ENCODE results near the gene PFKFB3. TPM values are rescaled to one million over a fixed set of nuclear protein-coding genes. Genes with fewer than 3 reads are reported as not detected.

PFKFB3 gene
- total and polyA plus RNA-seq, 9 of the 15 experiments (the other 6 are each of a cell fraction or from before 2014, with no cell fraction given): 0.46 to 21.6 (median 7.8) TPM

DNA sequence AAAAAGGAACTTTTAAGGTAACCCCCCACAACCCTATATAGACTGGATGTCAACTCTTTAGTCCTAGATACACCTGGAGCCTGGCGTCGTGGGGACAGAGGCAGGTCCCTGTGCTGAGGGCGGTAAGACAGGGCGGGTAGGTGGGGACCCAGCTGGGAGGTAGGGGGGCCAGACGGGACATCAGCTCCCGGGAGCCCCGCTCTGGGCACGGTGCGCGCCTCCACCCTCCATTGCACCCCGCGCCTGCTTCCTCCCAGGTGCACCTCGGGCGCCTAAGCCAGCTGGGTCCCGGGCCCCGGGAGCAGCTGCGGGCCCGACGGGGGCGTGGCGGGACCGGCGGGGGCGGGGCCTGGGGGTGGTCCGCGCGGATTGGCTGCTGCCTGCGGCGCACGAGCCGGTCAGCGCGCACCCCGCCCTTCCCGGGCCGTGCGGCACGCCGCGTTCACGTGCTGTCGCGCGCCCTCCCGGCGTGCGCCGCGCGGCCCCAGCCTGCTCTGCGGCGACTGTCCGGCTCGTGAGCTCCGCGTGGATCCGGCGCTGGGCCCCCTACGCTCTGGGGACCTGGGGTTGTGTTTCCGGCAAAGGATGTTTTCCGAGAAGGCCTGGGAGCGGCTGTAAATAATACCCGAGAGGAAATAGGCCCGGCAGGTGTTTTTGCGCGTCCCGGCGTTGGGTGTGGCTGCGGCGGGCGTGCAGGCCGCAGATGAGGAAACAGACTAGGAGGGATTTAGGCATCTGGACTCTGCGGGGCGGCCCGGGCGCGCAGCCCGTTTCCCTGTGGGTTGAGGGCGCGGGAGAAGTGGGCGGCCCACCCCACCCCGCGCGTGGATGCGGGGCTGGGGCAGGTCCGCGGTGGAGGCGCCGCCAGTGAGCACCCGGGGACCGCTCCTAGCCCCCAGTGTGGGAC lies 39.1 kb upstream of the PFKFB3 start (continued):
- TF ChIP-seq, protein P1, sequence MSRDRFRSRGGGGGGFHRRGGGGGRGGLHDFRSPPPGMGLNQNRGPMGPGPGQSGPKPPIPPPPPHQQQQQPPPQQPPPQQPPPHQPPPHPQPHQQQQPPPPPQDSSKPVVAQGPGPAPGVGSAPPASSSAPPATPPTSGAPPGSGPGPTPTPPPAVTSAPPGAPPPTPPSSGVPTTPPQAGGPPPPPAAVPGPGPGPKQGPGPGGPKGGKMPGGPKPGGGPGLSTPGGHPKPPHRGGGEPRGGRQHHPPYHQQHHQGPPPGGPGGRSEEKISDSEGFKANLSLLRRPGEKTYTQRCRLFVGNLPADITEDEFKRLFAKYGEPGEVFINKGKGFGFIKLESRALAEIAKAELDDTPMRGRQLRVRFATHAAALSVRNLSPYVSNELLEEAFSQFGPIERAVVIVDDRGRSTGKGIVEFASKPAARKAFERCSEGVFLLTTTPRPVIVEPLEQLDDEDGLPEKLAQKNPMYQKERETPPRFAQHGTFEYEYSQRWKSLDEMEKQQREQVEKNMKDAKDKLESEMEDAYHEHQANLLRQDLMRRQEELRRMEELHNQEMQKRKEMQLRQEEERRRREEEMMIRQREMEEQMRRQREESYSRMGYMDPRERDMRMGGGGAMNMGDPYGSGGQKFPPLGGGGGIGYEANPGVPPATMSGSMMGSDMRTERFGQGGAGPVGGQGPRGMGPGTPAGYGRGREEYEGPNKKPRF (IDR thresholded peaks at IDR 0.05; ENCODE audit: low read depth, low read length): no peak
- TF ChIP-seq SMARCB1 (IDR thresholded peaks at IDR 0.05; ENCODE audit: insufficient read length, low read depth) (no peak), NFIC (IDR thresholded peaks at IDR 0.05) (peak; percentile 5; the same call in 1 of the 2 replicates), THAP7 (CRISPR knock-in tag; IDR thresholded peaks at IDR 0.05) (no peak), CC2D1A (IDR thresholded peaks at IDR 0.05) (no peak), JUNB (CRISPR knock-in tag; conservative IDR thresholded peaks at IDR 0.05) (no peak), EP400 (IDR thresholded peaks at IDR 0.05) (peak; percentile 96), SRSF1 (IDR thresholded peaks at IDR 0.05; ENCODE audit: low read depth, low read length) (no peak; the same call in 1 of the 2 replicates), L3MBTL2 (IDR thresholded peaks at IDR 0.05) (peak; percentile 94), SMAD2 (IDR thresholded peaks at IDR 0.05; ENCODE audit: low read depth, low read length) (no peak), DMBX1 (CRISPR knock-in tag; IDR thresholded peaks at IDR 0.05; ENCODE audit: borderline replicate concordance) (peak; percentile 58), POLR2AphosphoS2 (IDR thresholded peaks at IDR 0.05; ENCODE audit: low read length) (no peak; the same call in 1 of the 2 replicates), FOXM1 (IDR thresholded peaks at IDR 0.05; ENCODE audit: low read depth) (no peak), FOXM1 (CRISPR knock-in tag; IDR thresholded peaks at IDR 0.05; ENCODE audit: low read depth) (no peak), ZNF512 (tag; IDR thresholded peaks at IDR 0.05) (no peak), HES1 (IDR thresholded peaks at IDR 0.05; ENCODE audit: low read depth) (peak; percentile 57), SMARCA4 (IDR thresholded peaks at IDR 0.05) (no peak), MEF2A (IDR thresholded peaks at IDR 0.05; ENCODE audit: control insufficient read depth, low read depth, low read length) (no peak), USF1 (CRISPR knock-in tag; IDR thresholded peaks at IDR 0.05) (peak; percentile 76), BDP1 (IDR thresholded peaks at IDR 0.05; ENCODE audit: insufficient read depth, insufficient read length) (no peak)
- TF ChIP-seq, protein P2, sequence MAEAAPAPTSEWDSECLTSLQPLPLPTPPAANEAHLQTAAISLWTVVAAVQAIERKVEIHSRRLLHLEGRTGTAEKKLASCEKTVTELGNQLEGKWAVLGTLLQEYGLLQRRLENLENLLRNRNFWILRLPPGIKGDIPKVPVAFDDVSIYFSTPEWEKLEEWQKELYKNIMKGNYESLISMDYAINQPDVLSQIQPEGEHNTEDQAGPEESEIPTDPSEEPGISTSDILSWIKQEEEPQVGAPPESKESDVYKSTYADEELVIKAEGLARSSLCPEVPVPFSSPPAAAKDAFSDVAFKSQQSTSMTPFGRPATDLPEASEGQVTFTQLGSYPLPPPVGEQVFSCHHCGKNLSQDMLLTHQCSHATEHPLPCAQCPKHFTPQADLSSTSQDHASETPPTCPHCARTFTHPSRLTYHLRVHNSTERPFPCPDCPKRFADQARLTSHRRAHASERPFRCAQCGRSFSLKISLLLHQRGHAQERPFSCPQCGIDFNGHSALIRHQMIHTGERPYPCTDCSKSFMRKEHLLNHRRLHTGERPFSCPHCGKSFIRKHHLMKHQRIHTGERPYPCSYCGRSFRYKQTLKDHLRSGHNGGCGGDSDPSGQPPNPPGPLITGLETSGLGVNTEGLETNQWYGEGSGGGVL (CRISPR knock-in tag; IDR thresholded peaks at IDR 0.05): no peak
